22Rv1 (cell line): ENCODE data around the gene RTTN.

ENCODE experiments used
- H3K27ac ChIP-seq: fragments of 450-650 bp; 2 replicates; pipeline ENCODE4 v1.5.1; 2017
- CTCF ChIP-seq: fragments of 450-650 bp; IDR thresholded peaks from 2 replicates; pipeline ENCODE4 v1.5.1; 2017; ENCODE audit warnings: mild to moderate bottlenecking
- ZFX ChIP-seq: fragments of 450-650 bp; IDR thresholded peaks from 2 replicates; pipeline ENCODE4 v1.6.1; 2017; ENCODE audit warnings: antibody characterized with exemption, borderline replicate concordance

Gene RTTN

GRCh38 chr18:70068981-70069380, 136.5 kb downstream of the RTTN start:
- H3K27ac ChIP-seq: no peak overlapping the region
- no peak for TF ChIP-seq ZFX
- TF ChIP-seq CTCF: no peak

- no peak overlapping the region for H3K27ac ChIP-seq
- no peak for TF ChIP-seq CTCF
- no peak for TF ChIP-seq ZFX
Observed at GRCh38 chr18:70059684-70060083, 145.8 kb downstream of the RTTN start.

- no peak overlapping the region for H3K27ac ChIP-seq
- no peak for TF ChIP-seq CTCF
- TF ChIP-seq ZFX: no peak
Observed at GRCh38 chr18:70058916-70059315, 146.6 kb downstream of the RTTN start.

- H3K27ac ChIP-seq: no peak overlapping the region
- TF ChIP-seq CTCF: no peak
- TF ChIP-seq ZFX: no peak
Observed at GRCh38 chr18:70047931-70048603, 157.4 kb downstream of the RTTN start.

- TF ChIP-seq CTCF: no peak
- no peak overlapping the region for H3K27ac ChIP-seq
Observed at GRCh38 chr18:70046796-70047195, 158.7 kb downstream of the RTTN start.

DNA sequence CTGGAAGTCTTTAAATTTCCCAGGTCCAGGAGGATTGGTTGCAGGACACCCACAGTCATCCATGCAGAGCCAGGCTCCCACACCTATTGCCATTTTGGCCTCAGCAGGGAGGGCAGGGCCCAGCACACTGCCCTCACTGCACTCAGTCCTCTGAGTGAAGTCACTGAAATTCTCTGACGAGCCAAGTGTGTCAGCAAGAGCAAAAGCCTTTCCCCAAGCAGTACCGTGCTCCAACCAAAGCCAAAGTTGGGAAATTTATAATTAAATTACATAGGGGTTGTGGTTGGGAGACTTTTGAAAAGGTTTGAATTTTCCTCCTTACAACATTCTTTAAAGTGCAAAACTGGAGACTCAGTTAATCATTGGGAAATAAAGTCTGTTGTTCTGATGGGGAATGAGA, 159.3 kb downstream of the RTTN start:
- TF ChIP-seq ZFX (no peak), CTCF (no peak)
- no peak overlapping the region for H3K27ac ChIP-seq

DNA sequence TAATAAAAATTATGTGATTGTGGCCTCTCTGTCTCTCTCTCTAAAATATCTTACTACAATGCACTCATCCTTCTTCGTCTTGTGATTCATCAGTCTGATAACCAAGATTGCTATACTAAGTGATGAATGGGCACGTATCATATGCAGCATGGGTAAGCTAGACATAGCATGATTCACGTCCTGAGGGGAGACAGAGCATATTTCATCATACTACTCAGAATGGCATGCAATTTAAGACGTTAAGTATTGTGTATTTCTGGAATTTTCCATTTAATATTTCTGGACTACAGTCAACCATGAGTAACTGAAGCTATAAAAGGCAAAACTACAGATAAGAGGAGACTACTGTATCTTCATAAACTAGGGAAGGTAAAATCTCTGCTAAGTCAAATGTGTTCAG, 160.9 kb downstream of the RTTN start:
- no peak overlapping the region for H3K27ac ChIP-seq
- TF ChIP-seq ZFX (no peak), CTCF (no peak)
